ENCODE data around the gene TRAM2.

DNA sequence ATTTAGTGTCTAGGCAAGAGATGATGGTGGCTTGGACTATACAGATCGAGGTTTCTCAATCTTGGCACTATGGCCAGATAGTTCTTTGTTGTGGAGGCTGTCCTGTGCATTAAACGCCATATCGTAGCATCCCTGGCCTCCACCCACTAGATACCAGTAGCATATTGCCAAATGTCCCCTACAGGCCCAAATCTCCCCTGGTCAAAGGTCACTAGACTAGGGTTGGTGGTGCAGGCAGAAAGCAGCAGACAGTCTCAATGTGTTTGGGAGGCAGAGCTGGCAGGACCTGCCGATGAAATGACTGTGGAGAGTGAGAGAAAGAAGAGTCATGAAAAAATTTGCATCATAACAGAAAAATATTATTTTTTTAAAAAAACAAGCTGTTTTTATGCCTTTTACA, 63.0 kb downstream of the TRAM2 start:
- TF ChIP-seq EP300 (IDR thresholded peaks at IDR 0.05; ENCODE audit: borderline replicate concordance in 1 of 2, low read depth in 2 of 2, low read length in 2 of 2): no peak
- TF ChIP-seq CREB1 (IDR thresholded peaks at IDR 0.05): no peak
- TF ChIP-seq EZH2 (IDR thresholded peaks at IDR 0.05; ENCODE audit: low read depth, low read length, severe bottlenecking): no peak
- TF ChIP-seq POLR2A (IDR thresholded peaks at IDR 0.05; ENCODE audit: control extremely low read depth in 1 of 2, low read depth in 2 of 2, low read length in 2 of 2): no peak
- TF ChIP-seq, protein P1, sequence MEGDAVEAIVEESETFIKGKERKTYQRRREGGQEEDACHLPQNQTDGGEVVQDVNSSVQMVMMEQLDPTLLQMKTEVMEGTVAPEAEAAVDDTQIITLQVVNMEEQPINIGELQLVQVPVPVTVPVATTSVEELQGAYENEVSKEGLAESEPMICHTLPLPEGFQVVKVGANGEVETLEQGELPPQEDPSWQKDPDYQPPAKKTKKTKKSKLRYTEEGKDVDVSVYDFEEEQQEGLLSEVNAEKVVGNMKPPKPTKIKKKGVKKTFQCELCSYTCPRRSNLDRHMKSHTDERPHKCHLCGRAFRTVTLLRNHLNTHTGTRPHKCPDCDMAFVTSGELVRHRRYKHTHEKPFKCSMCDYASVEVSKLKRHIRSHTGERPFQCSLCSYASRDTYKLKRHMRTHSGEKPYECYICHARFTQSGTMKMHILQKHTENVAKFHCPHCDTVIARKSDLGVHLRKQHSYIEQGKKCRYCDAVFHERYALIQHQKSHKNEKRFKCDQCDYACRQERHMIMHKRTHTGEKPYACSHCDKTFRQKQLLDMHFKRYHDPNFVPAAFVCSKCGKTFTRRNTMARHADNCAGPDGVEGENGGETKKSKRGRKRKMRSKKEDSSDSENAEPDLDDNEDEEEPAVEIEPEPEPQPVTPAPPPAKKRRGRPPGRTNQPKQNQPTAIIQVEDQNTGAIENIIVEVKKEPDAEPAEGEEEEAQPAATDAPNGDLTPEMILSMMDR (IDR thresholded peaks at IDR 0.05; ENCODE audit: control extremely low read depth in 1 of 3, insufficient read depth in 1 of 3, low read depth in 1 of 3, low read length in 3 of 3): no peak
- TF ChIP-seq GTF2F1 (IDR thresholded peaks at IDR 0.05; ENCODE audit: borderline replicate concordance, low read depth, low read length): no peak
- TF ChIP-seq JUN (IDR thresholded peaks at IDR 0.05; ENCODE audit: low read depth, low read length): no peak
- no peak for TF ChIP-seq ZNF274 (IDR thresholded peaks at IDR 0.05; ENCODE audit: borderline replicate concordance, extremely low read depth, low read length)
- TF ChIP-seq PHF8 (conservative IDR thresholded peaks at IDR 0.05; ENCODE audit: low read depth, low read length): no peak
- TF ChIP-seq, protein P2, sequence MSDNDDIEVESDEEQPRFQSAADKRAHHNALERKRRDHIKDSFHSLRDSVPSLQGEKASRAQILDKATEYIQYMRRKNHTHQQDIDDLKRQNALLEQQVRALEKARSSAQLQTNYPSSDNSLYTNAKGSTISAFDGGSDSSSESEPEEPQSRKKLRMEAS (IDR thresholded peaks at IDR 0.05): no peak
- no peak for TF ChIP-seq SP4 (IDR thresholded peaks at IDR 0.05; ENCODE audit: low read length)
- no peak for TF ChIP-seq POLR2AphosphoS5 (IDR thresholded peaks at IDR 0.05; ENCODE audit: low read depth, low read length)
